GM21825 (cell line): ENCODE measurements around the gene FCHSD2.
"Not testable (repeated sequence)": the region's sequence is repeated elsewhere in the genome, so short reads cannot be mapped to it uniquely, and the experiment has no call there.

ENCODE experiments used
- ATAC-seq: cut with Tn5 transposase; IDR thresholded peaks from one replicate; pipeline ENCODE4 v1.9.1; 2021; ENCODE audit warnings: mild to moderate bottlenecking, moderate library complexity; ENCODE audit not compliant: unreplicated experiment

Gene FCHSD2

GRCh38 chr11:72940417-72940816 lies 201.7 kb downstream of the FCHSD2 start:
- ATAC-seq = no peak

- no peak for ATAC-seq
These were observed 203.1 kb downstream of the FCHSD2 start for GRCh38 chr11:72939031-72939430.

- ATAC-seq = no peak
These were observed 204.7 kb downstream of the FCHSD2 start for GRCh38 chr11:72937439-72937838.

GRCh38 chr11:72935700-72936099 lies 206.4 kb downstream of the FCHSD2 start:
- no peak for ATAC-seq

- ATAC-seq = no peak
These were observed 210.0 kb downstream of the FCHSD2 start for GRCh38 chr11:72932132-72932570.

GRCh38 chr11:72930008-72930407 lies 212.1 kb downstream of the FCHSD2 start:
- ATAC-seq = no peak

GRCh38 chr11:72929256-72929655 lies 212.9 kb downstream of the FCHSD2 start:
- ATAC-seq = no peak

- no peak for ATAC-seq
These were observed 214.7 kb downstream of the FCHSD2 start for GRCh38 chr11:72927380-72927779.

- ATAC-seq = no peak
These were observed 216.0 kb downstream of the FCHSD2 start for GRCh38 chr11:72926076-72926475.

- no peak for ATAC-seq
These were observed 216.5 kb downstream of the FCHSD2 start for GRCh38 chr11:72925656-72926055.

GRCh38 chr11:72924568-72925190 lies 217.4 kb downstream of the FCHSD2 start:
- ATAC-seq = no peak

- ATAC-seq = no peak
These were observed 220.9 kb downstream of the FCHSD2 start for GRCh38 chr11:72921028-72921716.

- ATAC-seq = no peak
These were observed 222.1 kb downstream of the FCHSD2 start for GRCh38 chr11:72920001-72920400.

GRCh38 chr11:72918851-72919250 lies 223.3 kb downstream of the FCHSD2 start:
- no peak for ATAC-seq

GRCh38 chr11:72912253-72912652 lies 229.9 kb downstream of the FCHSD2 start:
- no peak for ATAC-seq

- not testable (repeated sequence) for ATAC-seq
These were observed 232.3 kb downstream of the FCHSD2 start for GRCh38 chr11:72909558-72910388.

GRCh38 chr11:72908032-72908676 lies 234.0 kb downstream of the FCHSD2 start:
- ATAC-seq = no peak

- ATAC-seq = no peak
These were observed 238.1 kb downstream of the FCHSD2 start for GRCh38 chr11:72904016-72904415.

- no peak for ATAC-seq
These were observed 240.7 kb downstream of the FCHSD2 start for GRCh38 chr11:72901374-72901773.

- ATAC-seq = no peak
These were observed 242.1 kb downstream of the FCHSD2 start for GRCh38 chr11:72900013-72900412.

- ATAC-seq = no peak
These were observed 242.9 kb downstream of the FCHSD2 start for GRCh38 chr11:72899238-72899637.
